GM19455 (cell line): Measurements from ENCODE around the gene TARDBP.
A peak's percentile ranks its signal among the peaks of the same experiment; 100 is the strongest.
"Not testable (repeated sequence)": the region's sequence is repeated elsewhere in the genome, so short reads cannot be mapped to it uniquely, and the experiment has no call there.

Source experiments
- ATAC-seq: cut with Tn5 transposase; IDR thresholded peaks from one replicate; pipeline ENCODE4 v1.9.1; 2021; ENCODE audit not compliant: unreplicated experiment

The TARDBP gene

GRCh38 chr1:11012260-11013159, at the start of gene TARDBP:
TSS of gene TARDBP (plus strand) at chr1:11012654. CDS start at chr1:11013728, 1,074 bp downstream.
- ATAC-seq, result peak; percentile 90

GRCh38 chr1:10965546-10966226, 46.8 kb upstream of the TARDBP start:
- ATAC-seq, result no peak

- ATAC-seq, result no peak
Measured at GRCh38 chr1:10967090-10967489, 45.4 kb upstream of the TARDBP start.

- no peak for ATAC-seq
Measured at GRCh38 chr1:10968411-10968826, 44.0 kb upstream of the TARDBP start.

- ATAC-seq, result no peak
Measured at GRCh38 chr1:10969267-10969970, 43.0 kb upstream of the TARDBP start.

GRCh38 chr1:10969971-10970332, 42.5 kb upstream of the TARDBP start:
- ATAC-seq, result no peak

- ATAC-seq, result no peak
Measured at GRCh38 chr1:10973552-10973951, 38.9 kb upstream of the TARDBP start.

GRCh38 chr1:10973956-10974881, 38.2 kb upstream of the TARDBP start:
- ATAC-seq, result no peak

- no peak for ATAC-seq
Measured at GRCh38 chr1:10975567-10976326, 36.7 kb upstream of the TARDBP start.

GRCh38 chr1:10978719-10979118, 33.7 kb upstream of the TARDBP start:
- no peak for ATAC-seq

GRCh38 chr1:10979483-10979920, 33.0 kb upstream of the TARDBP start:
- ATAC-seq, result no peak

- no peak for ATAC-seq
Measured at GRCh38 chr1:10980094-10980577, 32.3 kb upstream of the TARDBP start.

- ATAC-seq, result no peak
Measured at GRCh38 chr1:10980841-10981727, 31.4 kb upstream of the TARDBP start.

GRCh38 chr1:10986525-10986890, 25.9 kb upstream of the TARDBP start:
- ATAC-seq, result no peak

- ATAC-seq, result no peak
Measured at GRCh38 chr1:10987840-10988417, 24.5 kb upstream of the TARDBP start.

GRCh38 chr1:10989095-10989494, 23.4 kb upstream of the TARDBP start:
- ATAC-seq, result no peak

GRCh38 chr1:10989920-10990516, 22.4 kb upstream of the TARDBP start:
- ATAC-seq, result not testable (repeated sequence)

GRCh38 chr1:10990828-10991227, 21.6 kb upstream of the TARDBP start:
- ATAC-seq, result no peak
